Keratinocyte (primary cell): ENCODE results near the gene FHAD1. TPM values are rescaled to one million over a fixed set of nuclear protein-coding genes. Genes with fewer than 3 reads are reported as not detected.

Experiments used
- DNase-seq: peaks from one replicate; pipeline ENCODE4 v3.0.0-alpha.2; 2011; ENCODE audit warnings: low read depth, missing footprints, low spot score
- FAIRE-seq: peaks from 2 replicates; lab custom pipeline; 2011; peaks lifted over from hg19 to GRCh38; lab: Jason Lieb, UNC
- H2AFZ ChIP-seq: 2 replicates; pipeline ENCODE4 v1.6.0; 2012; ENCODE audit warnings: low read length, control low read depth, inconsistent platforms; ENCODE audit not compliant: control insufficient read depth
- H3K27ac ChIP-seq: 2 replicates; pipeline ENCODE4 v1.5.1; 2011; ENCODE audit warnings: low read length; ENCODE audit not compliant: control insufficient read depth, insufficient read depth
- H3K27me3 ChIP-seq: 3 replicates; pipeline ENCODE4 v1.6.0; 2011; ENCODE audit warnings: low read length; ENCODE audit not compliant: control insufficient read depth, insufficient read depth; ENCODE audit errors: extremely low read depth
- H3K36me3 ChIP-seq, 2 experiments: 2 replicates in 1 of 2; 3 replicates in 1 of 2; pipeline ENCODE4 v1.5.1; 2011; ENCODE audit warnings: low read length in 2 of 2, mild to moderate bottlenecking in 1 of 2; ENCODE audit not compliant: control insufficient read depth in 2 of 2, insufficient read depth in 2 of 2; ENCODE audit errors: extremely low read depth in 1 of 2
- H3K4me1 ChIP-seq: 3 replicates; pipeline ENCODE4 v1.5.1; 2011; ENCODE audit warnings: low read length; ENCODE audit not compliant: control insufficient read depth, insufficient read depth; ENCODE audit errors: extremely low read depth
- H3K4me2 ChIP-seq: 3 replicates; pipeline ENCODE4 v1.6.0; 2011; ENCODE audit warnings: low read depth, low read length; ENCODE audit not compliant: control insufficient read depth, insufficient read depth; ENCODE audit errors: extremely low read depth
- H3K4me3 ChIP-seq, 3 experiments: fragments of 200-600 bp in 1 of 3; sonication (generic) in 1 of 3; 2 replicates in 2 of 3; 3 replicates in 1 of 3; pipeline ENCODE4 v1.5.1; 2011 to 2016; ENCODE audit warnings: low read length in 3 of 3, mild to moderate bottlenecking in 3 of 3, control low read depth in 2 of 3, inconsistent platforms in 1 of 3, low read depth in 1 of 3, mixed read lengths in 1 of 3, mixed run types in 1 of 3, moderate library complexity in 1 of 3; ENCODE audit not compliant: control insufficient read depth in 2 of 3, insufficient read depth in 2 of 3; ENCODE audit errors: extremely low read depth in 1 of 3
- H3K79me2 ChIP-seq: 2 replicates; pipeline ENCODE4 v1.6.0; 2012; ENCODE audit warnings: low read length; ENCODE audit not compliant: control insufficient read depth, insufficient read depth
- H3K9ac ChIP-seq: 3 replicates; pipeline ENCODE4 v1.6.0; 2011; ENCODE audit warnings: low read length; ENCODE audit not compliant: control insufficient read depth, insufficient read depth; ENCODE audit errors: extremely low read depth
- H3K9me1 ChIP-seq: 3 replicates; pipeline ENCODE4 v1.6.0; 2011; ENCODE audit warnings: low read length; ENCODE audit not compliant: control insufficient read depth, insufficient read depth; ENCODE audit errors: extremely low read depth
- H3K9me3 ChIP-seq: 2 replicates; pipeline ENCODE4 v1.5.1; 2012; ENCODE audit warnings: low read depth, low read length; ENCODE audit not compliant: control insufficient read depth
- H4K20me1 ChIP-seq: 3 replicates; pipeline ENCODE4 v1.6.0; 2011; ENCODE audit warnings: low read length; ENCODE audit not compliant: control insufficient read depth, insufficient read depth; ENCODE audit errors: extremely low read depth
- CTCF ChIP-seq, 3 experiments: IDR thresholded peaks in 1 of 3; conservative IDR thresholded peaks in 1 of 3; optimal IDR thresholded peaks in 1 of 3; 2 replicates in 2 of 3; 3 replicates in 1 of 3; pipeline versions ENCODE3 to v1.5.1; 2011; ENCODE audit warnings: low read length in 3 of 3, mild to moderate bottlenecking in 3 of 3, moderate library complexity in 2 of 3, control low read depth in 1 of 3, inconsistent platforms in 1 of 3; ENCODE audit not compliant: insufficient read depth in 2 of 3; ENCODE audit errors: extremely low read depth in 1 of 3
- EZH2 ChIP-seq: IDR thresholded peaks from one replicate; pipeline ENCODE4 v1.6.1; 2012; ENCODE audit warnings: inconsistent platforms, mild to moderate bottlenecking, low read length, moderate library complexity
- dilution Hi-C: fragments of 300-500 bp; cut with MboI; formaldehyde crosslinking; loops from one replicate; pipeline ENCODE4 v1.7.0; 2020; ENCODE audit warnings: low sequenced_read_pairs; ENCODE audit not compliant: extremely low pct_ligation_motif_present
- polyA plus RNA-seq, 5 experiments: library from polyadenylated mRNA; depleted of rRNA in 3 of 5; stranded (reverse) in 3 of 5; stranded (forward) in 1 of 5; unstranded in 1 of 5; fragments of >200 nt; gene quantifications; 1 replicate in 1 of 5; 2 replicates in 3 of 5; 3 replicates in 1 of 5; pipeline versions ENCODE4 v1.2.1 to v1.2.3, GENCODE V29; 2011 to 2012; ENCODE audit warnings: missing spikeins in 2 of 5, low read depth in 1 of 5, low replicate concordance in 1 of 5

The FHAD1 gene
- polyA plus RNA-seq, 1 donor (not counting 4 experiments of a cell fraction or from before 2014, with no cell fraction given) = 0.09 TPM

GRCh38 chr1:15439325-15439724 lies 192.3 kb downstream of the FHAD1 start:
- Histone ChIP-seq H3K27ac (no peak overlapping the region), H3K9me3 (no peaks in the 10 kb centered on the region), H3K9me1 (no peaks in the 10 kb centered on the region), H3K9ac (no peak overlapping the region), H3K36me3 (no peaks in the 10 kb centered on the region), H3K79me2 (no peaks in the 10 kb centered on the region), H3K4me2 (no peak overlapping the region), H3K4me1 (no peaks in the 10 kb centered on the region), H3K27me3 (peaks cover 5% of the 10 kb centered on the region), H4K20me1 (no peaks in the 10 kb centered on the region), H3K4me3 (no peak overlapping the region), H2AFZ (no peak overlapping the region)
- DNase-seq = no peak
- TF ChIP-seq EZH2 (no peak), CTCF (optimal IDR thresholded peaks at IDR 0.05 in 1 of 3, IDR thresholded peaks at IDR 0.05 in 1 of 3, conservative IDR thresholded peaks at IDR 0.05 in 1 of 3; ENCODE audit: extremely low read depth in 1 of 3, insufficient read depth in 2 of 3, low read length in 3 of 3) (no peak)
- FAIRE-seq = no peak
- dilution Hi-C loops = no loop called here

DNA sequence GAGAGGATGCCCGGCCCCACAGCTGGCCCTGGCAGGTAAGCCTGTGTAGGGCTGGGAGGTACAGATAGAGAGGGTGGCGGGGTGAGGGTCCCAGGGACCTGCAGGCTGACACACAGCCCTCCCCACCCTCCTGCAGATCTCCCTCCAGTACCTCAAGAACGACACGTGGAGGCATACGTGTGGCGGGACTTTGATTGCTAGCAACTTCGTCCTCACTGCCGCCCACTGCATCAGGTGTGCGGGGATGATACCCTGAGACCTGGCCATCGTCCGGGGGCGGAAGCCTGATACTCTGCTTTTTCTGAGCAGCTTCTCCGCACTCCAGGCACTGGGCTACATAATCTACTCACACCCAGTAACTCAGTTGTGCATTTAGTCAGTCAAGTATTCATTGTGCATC lies 193.3 kb downstream of the FHAD1 start:
- dilution Hi-C loops = no loop called here

More for the DNA sequence above, 193.3 kb downstream of the FHAD1 start:
- Histone ChIP-seq H3K27me3 (peaks cover 5% of the 10 kb centered on the region), H3K4me2 (no peak overlapping the region), H3K9ac (no peak overlapping the region), H3K9me3 (no peaks in the 10 kb centered on the region), H3K4me1 (no peaks in the 10 kb centered on the region), H2AFZ (no peak overlapping the region), H3K36me3 (no peaks in the 10 kb centered on the region), H3K4me3 (no peak overlapping the region), H3K9me1 (peaks cover 2% of the 10 kb centered on the region), H3K79me2 (no peaks in the 10 kb centered on the region), H4K20me1 (no peaks in the 10 kb centered on the region), H3K27ac (no peak overlapping the region)
- TF ChIP-seq EZH2 (no peak), CTCF (optimal IDR thresholded peaks at IDR 0.05 in 1 of 3, IDR thresholded peaks at IDR 0.05 in 1 of 3, conservative IDR thresholded peaks at IDR 0.05 in 1 of 3; ENCODE audit: extremely low read depth in 1 of 3, insufficient read depth in 2 of 3, low read length in 3 of 3) (no peak)
- FAIRE-seq (no peak), DNase-seq (no peak)
